Activated gamma-delta T cell (primary cell): ENCODE measurements around the gene DPEP3.

Experiments used
- DNase-seq: peaks from one replicate; lab custom pipeline; 2025; lab: John Stamatoyannopoulos, UW

The DPEP3 gene

DNA sequence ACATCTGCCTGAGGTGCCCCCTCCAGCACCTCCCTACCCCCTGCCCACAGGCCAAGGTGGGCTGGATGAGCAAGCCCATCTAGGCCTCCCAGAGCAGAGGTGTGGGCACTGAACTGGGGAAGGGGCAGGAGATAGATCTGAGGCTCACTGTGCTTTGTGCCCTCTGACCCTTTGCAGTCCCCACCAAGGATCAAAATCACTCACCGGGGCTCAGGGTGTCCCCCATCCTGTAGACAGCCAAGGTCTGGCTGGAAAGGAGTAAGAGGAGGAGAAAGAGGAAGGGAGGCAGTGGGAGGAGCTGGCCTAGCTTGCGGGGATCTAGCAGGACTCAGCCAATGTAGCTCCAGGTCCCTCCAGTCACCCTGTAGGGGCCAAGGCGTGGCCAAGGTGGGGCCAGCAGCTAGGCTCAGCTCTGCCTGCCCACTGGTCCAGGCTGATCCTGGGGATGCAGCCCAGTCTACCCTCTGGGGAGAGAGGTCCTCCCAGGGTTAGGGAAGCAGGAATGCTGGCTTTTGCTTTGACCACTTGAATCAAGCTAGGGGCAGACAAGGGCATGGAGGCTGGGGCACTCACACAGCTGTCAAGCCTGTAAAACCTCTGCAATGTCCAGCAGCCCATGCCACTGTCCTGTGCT, 13.6 kb downstream of the DPEP3 start:
- no peak for DNase-seq

DNA sequence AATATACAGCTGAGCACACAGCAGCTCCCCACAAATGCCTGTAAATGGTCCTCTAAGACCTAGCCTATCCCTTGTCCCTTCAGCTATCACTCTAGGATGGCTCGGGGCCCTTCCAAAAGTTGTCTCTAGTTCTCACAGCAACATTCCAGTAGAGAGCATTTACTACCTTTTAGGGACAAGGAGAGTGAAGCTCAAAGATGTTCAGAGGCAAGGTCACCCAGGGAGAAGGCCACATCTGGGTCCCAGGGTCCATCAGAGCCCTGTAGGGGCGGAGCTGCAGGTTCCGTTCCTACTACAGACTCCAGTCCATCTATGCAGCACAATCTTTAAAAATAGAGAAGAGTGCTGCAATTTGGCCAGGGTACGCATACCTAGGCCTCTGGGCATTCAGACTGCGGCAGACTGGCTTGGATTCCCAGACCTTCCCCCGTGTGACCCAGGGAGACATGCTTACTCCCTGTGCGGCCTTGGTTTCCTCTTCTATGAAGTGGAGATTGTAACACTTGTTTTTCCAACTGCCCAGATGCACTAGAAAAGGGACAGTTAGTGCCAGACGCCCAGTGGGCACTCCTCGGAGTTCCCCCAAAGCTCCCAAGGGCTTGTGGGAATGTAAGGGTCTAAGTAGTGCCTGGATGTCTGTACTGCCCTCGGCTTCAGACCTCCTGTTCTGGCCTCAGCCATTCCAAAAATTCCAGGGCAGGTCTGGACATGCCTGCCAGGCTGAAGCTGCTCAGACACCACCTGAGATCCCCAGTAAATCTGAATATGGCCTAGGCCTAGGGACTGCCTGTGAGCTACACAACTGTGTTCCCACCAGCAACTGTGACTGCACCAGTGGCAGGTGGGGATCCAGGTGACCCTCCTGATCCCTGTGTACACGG, 14.4 kb downstream of the DPEP3 start:
- DNase-seq: no peak

DNA sequence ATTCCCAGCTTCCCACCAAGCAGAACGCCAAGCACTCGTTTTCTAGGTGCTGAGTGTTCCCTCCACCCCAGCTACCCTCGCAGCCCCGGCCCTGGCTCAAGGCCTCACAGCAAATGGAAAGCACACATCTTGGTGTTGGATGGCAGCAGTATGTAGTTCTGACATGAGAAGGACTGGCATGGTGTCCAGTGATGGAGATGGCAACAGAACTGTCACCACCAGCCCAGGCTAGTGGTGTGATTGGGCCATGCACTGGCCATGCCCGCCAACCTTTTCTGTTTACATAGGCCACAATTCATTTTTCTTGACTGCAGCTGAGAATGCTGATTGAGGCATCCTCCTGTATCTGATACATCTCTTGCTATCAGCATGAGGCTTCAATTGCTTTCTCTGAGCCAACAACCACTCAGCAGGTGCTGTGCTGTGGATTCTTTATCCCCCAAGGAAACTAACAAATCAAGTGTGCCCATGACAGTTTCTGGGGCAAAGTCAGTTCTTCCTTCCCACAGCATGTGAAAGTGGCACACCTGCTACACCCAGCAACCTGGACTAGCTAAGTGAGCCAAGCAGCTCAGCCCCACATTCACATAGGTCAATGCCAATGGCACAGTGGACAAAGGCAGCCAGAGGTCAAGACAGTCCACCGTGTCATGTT, 15.7 kb downstream of the DPEP3 start:
- no peak for DNase-seq

DNA sequence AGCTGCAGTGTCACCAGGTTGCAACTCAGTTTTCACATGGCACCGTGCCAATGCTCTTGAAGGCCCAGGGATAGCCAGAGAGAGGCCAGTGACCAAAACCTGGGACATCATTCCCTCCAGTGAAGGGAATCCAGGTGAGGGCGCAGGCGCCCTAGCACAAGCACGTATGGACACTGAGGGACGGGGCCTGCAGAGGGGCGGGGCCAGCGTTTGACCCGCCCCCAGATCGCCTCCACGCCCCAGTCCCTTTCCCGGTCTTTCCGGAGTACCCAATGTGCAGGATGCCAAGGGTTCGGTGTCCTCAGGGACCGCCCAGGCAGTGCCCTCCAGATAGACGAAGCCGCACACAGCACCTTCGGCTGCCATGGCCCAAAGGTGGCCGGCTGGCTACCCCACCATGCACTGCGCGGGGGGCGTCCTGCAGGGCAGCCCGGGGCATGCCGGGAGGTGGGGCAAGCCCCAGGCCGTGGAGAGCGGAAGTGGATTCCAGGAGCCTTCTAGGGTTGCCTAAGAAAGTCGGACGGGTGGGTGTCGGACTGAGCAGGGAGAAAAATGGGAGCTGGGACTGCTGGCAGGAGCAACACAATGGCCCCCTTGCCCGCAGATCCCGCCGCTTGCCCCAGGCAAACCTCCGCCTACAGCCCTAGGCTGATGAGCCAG, 16.5 kb downstream of the DPEP3 start:
- no peak for DNase-seq

DNA sequence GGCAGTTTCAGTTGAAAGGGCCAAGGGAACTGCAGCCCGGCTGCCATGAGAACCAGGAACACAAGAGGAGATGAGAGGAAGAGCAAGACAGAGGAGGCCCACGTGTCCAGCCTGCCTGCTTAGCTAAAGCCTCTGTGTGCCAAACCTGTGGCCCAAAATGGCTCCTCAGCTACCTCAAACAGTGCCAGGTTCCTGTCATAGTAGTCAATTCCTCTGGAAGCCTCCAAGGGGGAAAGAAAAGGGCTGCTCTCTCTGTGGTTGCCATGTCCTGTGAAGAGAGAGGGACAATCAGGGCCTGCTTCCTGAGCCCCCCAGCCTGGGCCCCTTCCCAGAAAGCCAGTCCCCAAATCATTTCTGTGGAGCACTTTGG, 17.0 kb downstream of the DPEP3 start:
- DNase-seq: no peak

DNA sequence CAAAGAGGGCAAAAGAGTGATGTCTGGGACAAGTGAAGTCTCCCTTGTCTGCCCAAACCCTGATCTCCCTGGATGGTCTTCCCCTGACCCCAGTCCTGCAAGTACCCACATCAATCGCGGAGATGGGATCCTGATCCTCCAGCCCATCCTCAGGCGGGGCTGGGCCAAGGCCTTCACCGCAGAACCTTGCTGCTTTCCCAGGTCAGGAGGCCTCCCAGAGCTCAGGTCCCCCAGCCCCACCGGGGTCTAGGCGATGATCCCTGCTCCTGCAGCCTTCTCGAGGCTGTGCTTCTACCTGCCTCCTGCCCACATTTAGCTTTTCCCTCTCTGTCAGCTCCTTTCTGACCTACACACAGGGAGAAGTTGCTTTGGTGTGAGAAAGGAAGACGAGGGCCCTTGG, 18.2 kb downstream of the DPEP3 start:
- DNase-seq: no peak

DNA sequence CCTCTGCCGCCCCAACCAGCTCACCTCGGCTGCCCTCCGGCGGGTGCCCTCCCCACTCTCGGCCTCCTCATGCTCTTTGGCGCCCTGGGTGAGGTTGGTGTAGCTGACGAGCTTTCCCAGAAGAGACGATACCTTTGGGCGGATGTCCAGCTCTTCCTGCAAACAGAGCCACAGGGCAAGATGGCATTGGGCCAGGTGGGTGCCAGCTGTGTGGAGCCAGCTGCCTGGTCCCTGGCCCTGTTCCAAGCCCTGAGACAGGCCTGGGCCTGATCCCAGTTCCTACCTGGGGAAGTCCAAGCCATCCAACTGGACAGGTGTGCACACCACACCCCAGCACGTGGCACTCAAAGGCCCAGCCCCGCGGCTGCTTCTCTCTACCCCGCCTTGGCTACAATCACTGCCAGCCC, 18.7 kb downstream of the DPEP3 start:
- no peak for DNase-seq

DNA sequence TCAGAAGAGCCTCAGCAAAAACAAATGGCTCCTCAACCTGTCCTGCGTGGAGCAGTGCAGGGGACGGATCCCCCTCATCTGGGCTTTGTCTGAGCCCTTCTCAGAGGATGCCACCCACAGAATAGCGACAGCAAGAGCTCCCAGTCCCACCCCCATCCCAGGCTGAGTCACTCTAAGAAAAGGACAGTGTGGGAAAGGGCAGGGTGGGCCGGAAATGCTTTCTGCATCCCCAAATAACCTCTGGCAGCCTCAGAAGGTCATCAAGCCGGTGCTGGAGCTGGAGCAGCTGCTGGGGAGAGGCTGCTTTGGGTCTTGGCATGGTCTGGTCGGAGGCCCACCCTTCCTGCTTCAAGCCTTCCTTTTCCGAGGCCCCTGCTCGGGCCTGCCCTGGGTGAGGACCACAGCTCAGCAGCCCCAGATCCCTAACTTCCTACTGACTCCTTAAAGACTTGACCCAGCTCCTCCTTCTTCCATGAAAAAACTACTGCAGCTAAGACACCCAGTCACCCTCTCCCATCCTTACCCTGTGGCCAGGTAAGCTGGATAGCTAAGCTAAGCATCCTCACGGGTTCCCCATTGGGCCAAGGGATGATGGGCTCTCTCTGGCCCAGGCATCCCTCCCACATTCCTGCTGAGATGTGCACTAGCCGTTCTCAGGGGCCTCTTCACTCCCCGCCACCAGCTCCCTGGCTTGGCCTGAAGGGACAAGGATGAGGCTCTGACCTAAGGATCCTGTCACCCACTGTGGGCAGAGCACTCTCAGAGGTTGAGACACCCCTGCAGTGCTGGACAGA, 20.6 kb downstream of the DPEP3 start:
- no peak for DNase-seq

DNA sequence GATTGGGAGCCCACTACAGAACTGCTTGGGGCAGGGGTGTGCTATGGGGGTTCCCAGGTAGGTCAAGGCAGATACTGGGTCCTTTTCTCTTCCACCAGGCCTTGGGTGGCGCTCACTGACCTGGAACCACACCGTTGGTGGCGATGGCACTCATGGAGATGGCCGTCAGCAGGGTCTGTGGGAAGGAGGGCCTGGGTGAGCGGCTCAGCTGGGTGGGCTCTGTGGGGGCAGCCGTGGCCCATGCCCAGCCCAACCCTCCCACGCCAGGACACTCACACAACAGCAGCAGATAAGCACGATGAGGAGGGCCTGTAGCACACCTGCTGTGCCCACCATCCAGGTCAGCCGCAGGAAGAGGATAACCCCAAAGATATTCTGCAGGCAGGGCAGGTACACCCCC, 22.7 kb downstream of the DPEP3 start:
- no peak for DNase-seq

DNA sequence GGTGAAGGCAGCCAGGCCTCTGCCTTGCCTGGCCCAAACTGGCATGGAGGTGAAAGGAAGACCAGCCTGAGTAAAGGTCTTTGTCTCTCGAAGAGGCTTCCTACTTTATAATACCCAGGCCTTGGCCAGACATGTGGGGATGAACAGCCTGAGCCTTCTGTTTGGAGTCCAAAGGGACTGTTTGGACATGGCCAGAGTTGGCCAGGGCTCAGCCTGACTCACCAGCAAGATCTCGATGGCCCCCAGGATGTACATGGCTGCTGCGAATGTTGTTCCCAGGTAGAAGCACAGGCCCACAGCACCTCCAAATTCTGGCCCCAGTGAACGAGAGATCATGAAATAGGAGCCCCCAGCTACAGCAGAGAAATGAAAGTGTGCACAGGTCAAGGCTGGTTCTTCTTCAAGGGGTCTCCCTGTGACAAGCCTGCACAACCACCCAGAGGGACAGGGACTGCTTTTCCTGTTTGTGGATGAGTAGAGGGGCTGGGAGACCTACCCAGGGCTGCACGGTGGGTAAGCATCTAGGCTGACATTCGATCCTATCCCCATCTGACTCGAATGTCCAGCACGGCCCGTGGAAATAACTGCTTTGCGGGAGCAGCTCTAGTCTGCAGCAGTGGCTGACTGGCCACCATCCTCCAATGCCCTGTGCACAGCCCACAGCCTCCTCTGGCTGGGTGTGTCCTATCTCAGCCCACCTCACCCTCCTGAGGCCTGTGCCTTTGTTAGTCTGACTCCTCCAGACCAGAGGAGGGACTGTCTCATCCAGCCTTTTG, 25.7 kb downstream of the DPEP3 start:
- no peak for DNase-seq

DNA sequence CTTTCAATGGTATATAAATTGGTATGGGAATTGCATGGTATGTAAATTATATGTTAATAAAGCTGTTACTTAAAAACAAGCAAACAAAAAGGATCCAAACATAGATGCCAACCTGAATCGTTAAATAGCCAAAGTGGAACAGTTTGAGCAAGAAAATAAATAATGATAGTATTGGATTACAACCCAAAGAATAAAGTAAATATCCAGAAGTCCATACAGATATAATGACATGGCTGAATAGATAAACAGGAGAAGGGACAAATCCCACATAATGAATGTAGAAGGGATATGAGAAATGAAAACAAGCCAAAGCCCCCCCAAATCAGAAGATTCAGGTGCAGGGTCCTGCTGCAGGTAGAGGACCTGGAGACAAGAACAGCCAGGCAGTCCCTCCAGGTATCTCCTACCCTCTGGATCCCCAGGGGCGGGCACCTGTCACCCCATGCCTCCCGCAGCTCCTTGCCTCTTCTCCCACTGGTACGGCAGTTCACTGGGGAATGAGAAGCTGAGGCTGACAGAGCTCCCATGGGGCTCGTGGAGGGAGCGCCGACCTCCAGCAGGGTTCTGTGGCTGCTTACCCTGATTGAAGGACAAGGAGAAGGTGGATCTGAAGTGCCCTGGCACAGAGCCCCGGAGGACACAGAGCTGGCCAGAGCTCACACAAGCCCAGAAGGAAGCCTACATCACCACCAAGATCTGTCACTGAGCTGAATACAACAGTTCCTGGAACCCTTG, 26.5 kb downstream of the DPEP3 start:
- no peak for DNase-seq

DNA sequence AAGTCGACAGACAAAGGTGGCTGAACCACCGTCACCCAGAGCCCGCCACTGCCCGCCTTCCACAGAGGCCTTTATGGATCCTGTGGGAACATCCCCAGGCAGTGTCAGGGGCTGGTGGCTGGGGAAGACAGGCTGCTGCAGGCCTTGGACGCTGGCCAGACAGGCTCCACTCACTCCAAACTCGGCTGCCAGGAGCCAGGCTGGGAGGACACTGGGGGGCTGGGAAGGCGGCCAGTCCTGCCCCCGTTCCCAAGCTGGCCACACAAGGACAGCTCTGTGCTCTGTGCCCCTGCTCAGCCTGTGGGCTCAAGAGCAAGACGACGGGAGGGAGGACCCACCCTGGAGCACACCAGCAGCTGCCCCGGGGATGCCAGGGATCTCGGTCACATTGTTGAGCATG, 28.8 kb downstream of the DPEP3 start:
- DNase-seq: no peak

DNA sequence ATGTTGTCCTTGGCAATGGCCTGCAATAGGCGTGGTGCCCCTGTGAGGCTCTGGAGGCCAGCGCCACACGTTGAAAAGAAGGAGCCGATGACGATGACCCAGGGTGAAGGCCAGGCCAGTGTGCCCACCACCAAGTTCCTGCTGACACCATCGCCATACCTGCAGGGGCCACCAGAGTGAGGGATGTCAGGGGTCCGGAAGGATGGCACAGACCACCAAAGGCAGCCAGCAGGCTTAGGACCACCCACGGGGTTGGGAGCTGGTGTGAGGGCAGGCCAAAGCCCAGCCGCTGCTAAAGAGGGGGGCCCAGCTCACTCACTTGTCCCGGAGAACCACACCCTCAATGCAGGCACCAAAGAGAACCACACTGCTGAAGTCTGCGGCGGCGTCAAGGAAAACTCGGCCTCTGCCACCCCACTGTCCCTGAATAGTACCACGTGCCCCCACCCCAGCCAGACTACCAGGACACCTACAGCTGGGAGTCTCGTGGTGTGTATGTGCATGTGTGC, 29.9 kb downstream of the DPEP3 start:
- DNase-seq: no peak

DNA sequence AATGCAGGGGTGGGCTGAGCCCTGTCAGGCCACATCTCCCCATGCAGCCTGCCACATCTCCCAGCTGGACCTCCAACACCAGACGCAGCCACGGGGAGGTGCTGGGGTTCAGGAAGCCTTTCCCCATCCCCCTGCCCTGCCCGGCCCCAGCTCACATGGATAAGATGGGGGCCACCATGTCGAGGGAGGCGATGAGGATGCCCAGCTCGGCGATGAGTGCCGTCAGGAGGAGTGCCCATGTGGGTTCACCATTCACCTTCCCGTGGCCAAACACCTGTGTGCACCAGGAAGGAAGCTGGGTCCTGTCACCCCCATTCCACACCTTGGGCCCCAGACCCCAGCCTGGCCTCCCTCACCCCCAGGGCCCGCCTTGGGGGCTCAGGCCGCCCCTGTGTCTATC, 30.7 kb downstream of the DPEP3 start:
- DNase-seq: no peak

DNA sequence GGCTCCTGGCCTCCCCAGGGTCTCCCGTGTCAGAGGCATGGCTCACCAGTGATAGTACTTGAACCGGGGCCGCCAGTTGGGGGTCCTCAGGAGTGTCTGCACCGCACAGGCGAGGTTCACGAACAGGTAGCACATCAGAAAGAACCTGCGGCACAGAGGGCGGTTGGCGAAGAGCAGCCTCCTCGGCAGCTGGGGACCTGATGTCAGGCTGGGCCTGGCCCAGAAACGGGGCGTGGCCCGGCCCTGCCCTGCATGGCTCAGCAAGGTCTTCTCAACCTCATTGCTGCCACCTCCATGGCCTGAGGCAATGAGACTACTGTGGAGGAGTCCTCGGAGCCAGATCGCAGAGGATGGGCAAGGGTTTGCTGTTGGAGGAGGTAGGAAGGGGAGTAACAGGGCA, 32.3 kb downstream of the DPEP3 start:
- no peak for DNase-seq

DNA sequence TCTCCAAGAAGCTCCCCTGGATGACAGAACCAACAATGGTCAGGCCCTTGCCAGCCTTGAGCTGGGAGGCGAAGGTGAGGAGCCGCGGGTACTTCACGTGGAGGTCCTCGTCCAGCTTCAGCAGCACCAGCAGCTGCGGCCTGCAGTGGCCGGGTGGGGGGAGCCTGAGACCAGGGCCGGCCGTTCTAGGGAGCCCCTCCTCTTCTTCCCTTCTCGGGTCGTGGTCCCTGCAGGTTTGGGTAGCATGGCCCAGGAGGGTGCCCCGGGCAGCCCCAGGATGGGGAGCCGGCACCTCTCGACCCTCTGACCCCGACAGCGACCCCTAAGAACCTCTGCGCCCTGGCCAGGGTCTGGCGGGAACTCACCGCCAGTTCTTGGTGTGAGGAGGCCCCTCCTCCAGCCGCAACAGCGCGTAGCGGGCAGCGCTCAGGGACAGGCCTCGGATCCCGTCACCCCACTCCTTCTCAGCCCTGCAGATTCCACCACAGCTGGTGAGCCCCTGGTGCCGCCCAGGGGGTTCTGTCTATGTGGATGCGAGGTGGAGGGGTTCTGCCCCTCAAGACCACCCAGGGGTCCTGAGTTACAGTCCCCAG, 33.2 kb downstream of the DPEP3 start:
- DNase-seq: no peak

DNA sequence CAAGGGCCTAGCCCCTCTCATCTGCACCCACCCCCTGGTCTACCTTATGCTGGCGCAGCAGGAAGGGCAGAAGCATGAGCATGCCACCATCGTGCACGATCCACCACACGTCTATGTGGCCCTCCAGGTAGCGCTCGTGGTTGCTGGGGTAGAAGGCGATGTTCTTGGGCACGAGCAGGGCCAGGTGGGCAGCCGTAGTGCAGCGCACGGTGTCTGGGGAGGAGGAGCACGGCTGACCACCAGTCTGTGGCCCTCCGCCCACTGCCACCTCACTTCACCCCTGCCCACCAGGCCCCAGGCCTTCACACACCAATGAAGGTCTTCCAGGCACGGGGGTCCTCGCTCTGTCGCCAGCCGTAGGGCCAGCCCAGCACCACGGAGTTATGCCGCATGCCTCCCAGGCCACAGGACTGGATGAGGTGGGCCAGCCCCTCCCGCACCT, 34.1 kb downstream of the DPEP3 start:
- DNase-seq: no peak

DNA sequence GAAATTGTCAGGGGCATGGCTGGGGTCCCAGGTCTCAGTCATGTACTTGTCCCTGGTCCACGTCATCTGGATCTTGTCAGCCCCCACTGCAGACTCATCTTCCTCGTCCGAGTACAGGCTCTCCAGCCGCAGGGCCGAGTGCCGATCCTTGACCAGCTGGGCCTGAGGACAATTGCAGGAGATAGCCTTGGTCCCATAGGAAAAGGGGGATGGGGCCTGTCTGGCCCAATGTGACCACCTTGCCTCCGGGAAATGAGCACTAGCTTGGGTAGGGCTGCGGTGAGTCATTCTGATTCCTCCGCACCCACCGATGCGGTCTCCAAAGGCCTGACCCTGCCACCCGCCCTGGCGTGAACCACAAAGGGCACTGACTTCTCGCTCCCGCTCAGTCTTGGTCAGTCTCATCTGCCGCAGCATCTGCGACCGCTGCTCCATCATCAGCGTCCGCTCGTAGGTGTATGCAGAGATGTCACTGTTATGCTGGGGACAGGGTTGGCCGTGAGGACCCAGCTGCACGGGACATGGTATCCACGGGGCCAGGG, 34.8 kb downstream of the DPEP3 start:
- DNase-seq: no peak

DNA sequence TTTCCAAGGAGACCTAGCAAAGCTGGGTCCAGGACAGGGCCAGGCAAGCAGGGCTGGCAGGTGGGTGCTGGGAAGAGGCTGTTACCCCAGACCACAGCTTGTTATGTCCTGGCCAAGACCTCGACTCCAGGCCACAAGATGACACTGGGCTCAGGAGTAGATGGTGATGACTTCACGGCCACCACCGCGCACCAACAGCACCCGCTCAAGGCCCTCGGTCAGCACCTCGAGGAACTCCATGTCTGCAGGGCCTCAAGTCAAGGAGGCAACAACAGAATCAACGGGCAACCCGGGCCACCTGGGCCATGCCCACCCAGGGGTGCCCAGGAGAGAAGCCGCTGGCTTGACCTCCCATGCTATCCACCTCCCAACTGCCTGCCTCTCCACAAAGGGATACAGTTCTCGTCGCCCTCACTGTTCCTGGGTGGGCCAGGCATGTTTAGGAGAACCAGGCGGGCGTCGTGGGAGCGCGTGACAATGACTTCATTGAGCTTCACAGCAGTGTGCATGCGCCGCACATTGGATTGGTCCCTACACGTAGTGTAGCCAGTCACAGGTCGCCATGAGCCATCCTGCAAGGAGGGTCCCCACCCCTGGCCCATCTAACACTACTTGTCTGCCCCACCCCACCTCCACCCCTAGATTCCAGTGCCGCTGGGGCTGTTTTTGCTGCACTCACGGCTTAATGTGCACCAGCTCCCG, 35.5 kb downstream of the DPEP3 start:
- no peak for DNase-seq
